Endothelial cell of umbilical vein (primary cell): ENCODE results near the gene NR2E3. TPM values are rescaled to one million over a fixed set of nuclear protein-coding genes. Genes with fewer than 3 reads are reported as not detected.

Experiments
- BruUV-seq: library from RNA; stranded (reverse); fragments of 400-500 nt; replicated peaks from 2 replicates; lab custom pipeline; 2021; lab: Mats Ljungman, UMichigan
- CTCF ChIA-PET: fragments of 300-600, 350-600 bp; sonication (Branson Sonifier 250); formaldehyde crosslinking; loops from one replicate; lab custom pipeline; 2021; ENCODE audit warnings: antibody characterized with exemption, inconsistent platforms; lab: Charles Lee
- POLR2A ChIA-PET: fragments of 300-600, 350-600 bp; sonication (Branson Sonifier 250); formaldehyde crosslinking; loops from one replicate; lab custom pipeline; 2021; ENCODE audit warnings: antibody characterized with exemption, inconsistent platforms; lab: Charles Lee
- DNase-seq: peaks from one replicate; pipeline ENCODE4 v3.0.0-alpha.2; 2011; ENCODE audit warnings: low read depth, low spot score
- FAIRE-seq: peaks from 2 replicates; lab custom pipeline; 2011; peaks lifted over from hg19 to GRCh38; lab: Jason Lieb, UNC
- H2AFZ ChIP-seq: 2 replicates; pipeline ENCODE4 v1.6.0; 2012; ENCODE audit warnings: low read depth, low read length, control low read depth, inconsistent platforms
- H3K27ac ChIP-seq: 2 replicates; pipeline ENCODE4 v1.5.1; 2011; ENCODE audit warnings: low read depth, mild to moderate bottlenecking, control low read depth, low read length, moderate library complexity; ENCODE audit not compliant: insufficient read depth
- H3K27me3 ChIP-seq, 2 experiments: 2 replicates each; pipeline versions ENCODE4 v1.6.0 to v1.6.1; 2011; ENCODE audit warnings: low read length in 2 of 2, mixed read lengths in 1 of 2; ENCODE audit not compliant: control insufficient read depth in 2 of 2, insufficient read depth in 2 of 2
- H3K36me3 ChIP-seq, 2 experiments: 2 replicates in 1 of 2; 3 replicates in 1 of 2; pipeline ENCODE4 v1.5.1; 2011; ENCODE audit warnings: low read length in 2 of 2, mild to moderate bottlenecking in 1 of 2, moderate library complexity in 1 of 2; ENCODE audit not compliant: control insufficient read depth in 2 of 2, insufficient read depth in 2 of 2; ENCODE audit errors: extremely low read depth in 1 of 2
- H3K4me1 ChIP-seq: 3 replicates; pipeline ENCODE4 v1.5.1; 2011; ENCODE audit warnings: mild to moderate bottlenecking, low read length; ENCODE audit not compliant: control insufficient read depth, insufficient read depth; ENCODE audit errors: extremely low read depth
- H3K4me2 ChIP-seq: 2 replicates; pipeline ENCODE4 v1.6.1; 2011; ENCODE audit warnings: low read length, control low read depth, mixed read lengths; ENCODE audit not compliant: insufficient read depth
- H3K4me3 ChIP-seq, 3 experiments: fragments of 200-600 bp in 1 of 3; sonication (generic), shearing (Covaris generic) in 1 of 3; replicated peaks in 1 of 3; 2 replicates each; pipeline ENCODE4 v1.5.1; 2011 to 2016; ENCODE audit warnings: control low read depth in 3 of 3, low read length in 3 of 3, mild to moderate bottlenecking in 2 of 3, inconsistent platforms in 1 of 3, low read depth in 1 of 3, moderate library complexity in 1 of 3; ENCODE audit not compliant: insufficient read depth in 1 of 3
- H3K79me2 ChIP-seq: 2 replicates; pipeline ENCODE4 v1.6.0; 2012; ENCODE audit warnings: low read length, inconsistent platforms; ENCODE audit not compliant: control insufficient read depth, insufficient read depth
- H3K9ac ChIP-seq: replicated peaks from 2 replicates; pipeline ENCODE3; 2011; ENCODE audit warnings: low read length, control low read depth; ENCODE audit not compliant: insufficient read depth; ENCODE audit errors: extremely low read depth
- H3K9me1 ChIP-seq: replicated peaks from 3 replicates; pipeline ENCODE4 v1.6.0; 2011; ENCODE audit warnings: mild to moderate bottlenecking, low read length; ENCODE audit not compliant: control insufficient read depth, insufficient read depth; ENCODE audit errors: extremely low read depth
- H3K9me3 ChIP-seq: replicated peaks from 2 replicates; pipeline ENCODE4 v1.5.1; 2012; ENCODE audit warnings: low read length, inconsistent platforms; ENCODE audit not compliant: control insufficient read depth, insufficient read depth
- H4K20me1 ChIP-seq: replicated peaks from 2 replicates; pipeline ENCODE3; 2011; ENCODE audit warnings: mild to moderate bottlenecking, low read length; ENCODE audit not compliant: control insufficient read depth, insufficient read depth; ENCODE audit errors: extremely low read depth
- EZH2 ChIP-seq: IDR thresholded peaks from 2 replicates; pipeline ENCODE4 v1.6.1; 2012; ENCODE audit warnings: borderline replicate concordance, low read depth, mild to moderate bottlenecking, moderate library complexity, low read length, inconsistent platforms; ENCODE audit not compliant: severe bottlenecking
- FOS ChIP-seq: IDR thresholded peaks from 2 replicates; pipeline ENCODE4 v1.6.1; 2011; ENCODE audit warnings: mild to moderate bottlenecking, low read length, moderate library complexity, borderline replicate concordance; ENCODE audit not compliant: insufficient read depth
- GATA2 ChIP-seq: IDR thresholded peaks from 2 replicates; pipeline ENCODE4 v1.7.0; 2011; ENCODE audit warnings: low read depth, mild to moderate bottlenecking, moderate library complexity, mixed read lengths, low read length; ENCODE audit not compliant: insufficient read length, insufficient read depth
- JUN ChIP-seq: IDR thresholded peaks from 2 replicates; pipeline ENCODE4 v1.6.1; 2011; ENCODE audit warnings: borderline replicate concordance, low read depth; ENCODE audit not compliant: insufficient read length, insufficient read depth
- MYC ChIP-seq: IDR thresholded peaks from one replicate; pipeline ENCODE4 v1.6.1; 2011; ENCODE audit warnings: mild to moderate bottlenecking, low read depth, low read length
- POLR2A ChIP-seq: IDR thresholded peaks from 2 replicates; pipeline ENCODE4 v1.6.1; 2012; ENCODE audit warnings: low read depth, mild to moderate bottlenecking, control low read depth, low read length
- POLR2AphosphoS5 ChIP-seq: IDR thresholded peaks from 2 replicates; pipeline ENCODE4 v1.6.1; 2012; ENCODE audit warnings: low read depth, mild to moderate bottlenecking, control low read depth, low read length, moderate library complexity; ENCODE audit not compliant: insufficient read depth
- dilution Hi-C: fragments of 300-500 bp; cut with MboI; formaldehyde crosslinking; loops from one replicate; pipeline ENCODE4 v1.15.0; 2019; ENCODE audit warnings: low sequenced_read_pairs; ENCODE audit not compliant: extremely low pct_ligation_motif_present
- intact Hi-C: fragments of 100-400 bp; cut with micrococcal nuclease; formaldehyde crosslinking; loops from one replicate; pipeline ENCODE4 v1.10.0; 2022
- polyA plus RNA-seq, 4 experiments: library from polyadenylated mRNA; depleted of rRNA in 3 of 4; stranded (reverse) in 3 of 4; unstranded in 1 of 4; fragments of >200 nt; gene quantifications; 2 replicates each; pipeline versions ENCODE4 v1.2.1 to v1.2.3, GENCODE V29; 2011 to 2012; ENCODE audit warnings: missing spikeins in 1 of 4
- total RNA-seq: library from RNA; stranded (reverse); gene quantifications from 2 replicates; pipeline ENCODE4 v1.2.3, GENCODE V29; 2021
- TF ChIP-seq, protein P1 (sequence below): IDR thresholded peaks from 2 replicates; pipeline ENCODE4 v1.6.1; 2011; ENCODE audit not compliant: insufficient read depth, insufficient read length
- TF ChIP-seq, protein P2 (sequence below), 2 donors: IDR thresholded peaks; 1 replicate in 1 of 2; 2 replicates in 1 of 2; pipeline ENCODE4 v1.5.1; 2011; ENCODE audit warnings: low read length in 2 of 2, mild to moderate bottlenecking in 2 of 2, moderate library complexity in 2 of 2, control low read depth in 1 of 2, inconsistent platforms in 1 of 2, low read depth in 1 of 2; ENCODE audit not compliant: insufficient read depth in 1 of 2; ENCODE audit errors: extremely low read depth in 1 of 2

NR2E3 gene
- total and polyA plus RNA-seq, 2 donors (not counting 3 experiments of a cell fraction or from before 2014, with no cell fraction given) = 0.04 to 0.38 TPM

DNA sequence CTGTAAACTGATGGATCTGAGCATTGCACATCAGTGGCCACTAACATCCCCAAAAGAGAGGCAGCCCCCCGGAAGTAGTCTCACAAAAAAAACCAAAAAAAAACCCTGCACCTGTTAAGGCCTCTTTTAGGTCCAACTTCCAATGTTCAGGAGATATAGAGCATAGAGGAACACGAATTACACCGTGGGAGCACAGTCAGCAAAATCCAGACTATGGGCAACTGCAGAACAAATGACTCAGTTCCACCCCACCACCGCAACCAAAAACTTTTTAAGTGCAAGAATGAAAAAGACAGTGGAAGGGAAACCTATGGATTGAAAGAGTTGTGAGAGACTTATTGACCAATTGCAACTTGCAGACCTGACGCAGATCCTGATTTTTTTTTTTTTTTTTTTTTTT lies 42.2 kb upstream of the NR2E3 start:
- no peak for FAIRE-seq
- Histone ChIP-seq H3K27ac (no peak overlapping the region), H3K27me3 (no peaks in the 10 kb centered on the region), H3K4me3 (no peak overlapping the region), H2AFZ (no peak overlapping the region), H4K20me1 (no peaks in the 10 kb centered on the region), H3K79me2 (no peaks in the 10 kb centered on the region), H3K9me1 (no peaks in the 10 kb centered on the region), H3K4me2 (no peak overlapping the region), H3K36me3 (no peaks in the 10 kb centered on the region), H3K9me3 (no peaks in the 10 kb centered on the region), H3K4me1 (no peaks in the 10 kb centered on the region), H3K9ac (no peak overlapping the region)
- DNase-seq = no peak
- ChIA-PET CTCF (interaction anchor here (1.2 kb wide), 1 partner anchor 16 kb away, joined by 3 read pairs; no protein-coding TSS in a partner anchor), POLR2A (no interaction called here)
- dilution Hi-C loops = no loop called here
- intact Hi-C loops = no loop called here
- TF ChIP-seq MYC (no peak), POLR2AphosphoS5 (no peak), FOS (no peak), POLR2A (no peak), EZH2 (no peak), JUN (no peak), GATA2 (no peak)
- TF ChIP-seq, protein P1, sequence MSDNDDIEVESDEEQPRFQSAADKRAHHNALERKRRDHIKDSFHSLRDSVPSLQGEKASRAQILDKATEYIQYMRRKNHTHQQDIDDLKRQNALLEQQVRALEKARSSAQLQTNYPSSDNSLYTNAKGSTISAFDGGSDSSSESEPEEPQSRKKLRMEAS = no peak
- TF ChIP-seq, protein P2, sequence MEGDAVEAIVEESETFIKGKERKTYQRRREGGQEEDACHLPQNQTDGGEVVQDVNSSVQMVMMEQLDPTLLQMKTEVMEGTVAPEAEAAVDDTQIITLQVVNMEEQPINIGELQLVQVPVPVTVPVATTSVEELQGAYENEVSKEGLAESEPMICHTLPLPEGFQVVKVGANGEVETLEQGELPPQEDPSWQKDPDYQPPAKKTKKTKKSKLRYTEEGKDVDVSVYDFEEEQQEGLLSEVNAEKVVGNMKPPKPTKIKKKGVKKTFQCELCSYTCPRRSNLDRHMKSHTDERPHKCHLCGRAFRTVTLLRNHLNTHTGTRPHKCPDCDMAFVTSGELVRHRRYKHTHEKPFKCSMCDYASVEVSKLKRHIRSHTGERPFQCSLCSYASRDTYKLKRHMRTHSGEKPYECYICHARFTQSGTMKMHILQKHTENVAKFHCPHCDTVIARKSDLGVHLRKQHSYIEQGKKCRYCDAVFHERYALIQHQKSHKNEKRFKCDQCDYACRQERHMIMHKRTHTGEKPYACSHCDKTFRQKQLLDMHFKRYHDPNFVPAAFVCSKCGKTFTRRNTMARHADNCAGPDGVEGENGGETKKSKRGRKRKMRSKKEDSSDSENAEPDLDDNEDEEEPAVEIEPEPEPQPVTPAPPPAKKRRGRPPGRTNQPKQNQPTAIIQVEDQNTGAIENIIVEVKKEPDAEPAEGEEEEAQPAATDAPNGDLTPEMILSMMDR (IDR thresholded peaks at IDR 0.05; ENCODE audit: extremely low read depth in 1 of 2, insufficient read depth in 1 of 2, low read depth in 1 of 2, low read length in 2 of 2) = no peak
- no TSS peak for BruUV-seq
